Peyer's patch (tissue), 4 donors: ENCODE measurements around the gene RASA3. TPM values are rescaled to one million over a fixed set of nuclear protein-coding genes. Genes with fewer than 3 reads are reported as not detected.

Source experiments
- DNase-seq, 3 donors: peaks; one replicate each; pipeline ENCODE4 v3.0.0-alpha.2; 2017 to 2019
- H3K27ac ChIP-seq, 4 donors: fragments of 200-600 bp; sonication (generic); one replicate each; pipeline ENCODE4 v1.5.1; 2016 to 2019
- H3K27me3 ChIP-seq, 2 donors: fragments of 200-600 bp; sonication (generic); one replicate each; pipeline ENCODE4 v1.5.1; 2019
- H3K36me3 ChIP-seq, 3 donors: fragments of 200-600 bp; sonication (generic); one replicate each; pipeline ENCODE4 v1.5.1; 2016 to 2019
- H3K4me1 ChIP-seq, 4 donors: fragments of 200-600 bp; sonication (generic); one replicate each; pipeline ENCODE4 v1.5.1; 2016 to 2019
- H3K4me3 ChIP-seq, 4 donors: fragments of 200-600 bp; sonication (generic); 1 replicate in 3 of 4; 2 replicates in 1 of 4; pipeline ENCODE4 v1.5.1; 2016 to 2019; ENCODE audit warnings: mild to moderate bottlenecking in 1 of 4
- H3K9me3 ChIP-seq, 4 donors: fragments of 200-600 bp; sonication (generic); one replicate each; pipeline ENCODE4 v1.5.1; 2016 to 2019; ENCODE audit warnings: mild to moderate bottlenecking in 1 of 4
- CTCF ChIP-seq, 6 experiments: fragments of 450-650 bp in 4 of 6; fragments of 200-600 bp in 2 of 6; sonication (generic) in 1 of 6; IDR thresholded peaks; one replicate each; pipeline ENCODE4 v1.5.1; 2017 to 2019; ENCODE audit warnings: antibody characterized with exemption in 6 of 6, mild to moderate bottlenecking in 3 of 6, moderate library complexity in 1 of 6
- POLR2A ChIP-seq, 2 donors: fragments of 450-650 bp; IDR thresholded peaks; one replicate each; pipeline ENCODE4 v1.5.1; 2017; ENCODE audit warnings: antibody characterized with exemption in 2 of 2, mild to moderate bottlenecking in 2 of 2, moderate library complexity in 2 of 2
- total RNA-seq, 4 donors: library from RNA; depleted of rRNA; stranded (reverse); fragments of >200 nt; gene quantifications; one replicate each; pipeline ENCODE4 v1.1.0, GENCODE V29; 2016

The RASA3 gene
- total RNA-seq, 4 donors from 2014 or later, result 3.5 to 41.3 (median 6.9) TPM

GRCh38 chr13:113933901-113934300 is 198.5 kb downstream of the RASA3 start:
- Histone ChIP-seq H3K4me1 (peaks cover 0 to 15% (median 0%) of the 10 kb centered on the region in 4 donors), H3K36me3 (no peaks in the 10 kb centered on the region), H3K27me3 (no peaks in the 10 kb centered on the region), H3K27ac (no peak overlapping the region), H3K4me3 (no peak overlapping the region), H3K9me3 (no peaks in the 10 kb centered on the region)
- TF ChIP-seq CTCF (IDR thresholded peaks at IDR 0.05) (no peak), POLR2A (IDR thresholded peaks at IDR 0.05) (no peak)
- DNase-seq, result peak in 2 of 3 donors; percentile 24 to 26

- Histone ChIP-seq H3K4me3 (no peak overlapping the region), H3K36me3 (no peaks in the 10 kb centered on the region), H3K4me1 (peaks cover 0 to 7% (median 0%) of the 10 kb centered on the region in 4 donors), H3K9me3 (no peaks in the 10 kb centered on the region), H3K27me3 (no peaks in the 10 kb centered on the region), H3K27ac (no peak overlapping the region)
- DNase-seq, result peak in 2 of 3 donors; percentile 8 to 22
- TF ChIP-seq CTCF (IDR thresholded peaks at IDR 0.05), result no peak
- no peak for TF ChIP-seq POLR2A (IDR thresholded peaks at IDR 0.05)
Measured at GRCh38 chr13:113931841-113932459, 200.5 kb downstream of the RASA3 start.

GRCh38 chr13:113930671-113931637 is 201.5 kb downstream of the RASA3 start:
- DNase-seq, result peak in 2 of 3 donors; percentile 38 to 42
- Histone ChIP-seq H3K36me3 (no peaks in the 10 kb centered on the region), H3K27ac (no peak overlapping the region), H3K4me1 (peaks cover 0 to 7% (median 0%) of the 10 kb centered on the region in 4 donors), H3K9me3 (no peaks in the 10 kb centered on the region), H3K27me3 (no peaks in the 10 kb centered on the region), H3K4me3 (no peak overlapping the region)
- TF ChIP-seq CTCF (IDR thresholded peaks at IDR 0.05) (no peak), POLR2A (IDR thresholded peaks at IDR 0.05) (no peak)

- H3K4me1 ChIP-seq, result peaks cover 0 to 7% (median 0%) of the 10 kb centered on the region in 4 donors
- no peak overlapping the region for H3K4me3 ChIP-seq
- H3K27ac ChIP-seq, result no peak overlapping the region
- no peak for TF ChIP-seq POLR2A (IDR thresholded peaks at IDR 0.05)
- TF ChIP-seq CTCF (IDR thresholded peaks at IDR 0.05), result no peak
- DNase-seq, result peak in 2 of 3 donors; percentile 27 to 34
- no peaks in the 10 kb centered on the region for H3K27me3 ChIP-seq
- H3K36me3 ChIP-seq, result no peaks in the 10 kb centered on the region
- no peaks in the 10 kb centered on the region for H3K9me3 ChIP-seq
Measured at GRCh38 chr13:113929628-113930615, 202.5 kb downstream of the RASA3 start.
